Activated effector memory CD4-positive, alpha-beta T cell treated with anti-CD3 and anti-CD28 coated beads, Interleukin-2, amount 50 U/mL, for 16 hours (primary cell): ENCODE data around the gene RAPGEF6.
"Not testable (repeated sequence)": the region's sequence is repeated elsewhere in the genome, so short reads cannot be mapped to it uniquely, and the experiment has no call there.

Experiments
- DNase-seq: peaks from one replicate; pipeline ENCODE4 v3.0.0-alpha.2; 2020

Gene RAPGEF6

GRCh38 chr5:131607903-131608540, 27.0 kb downstream of the RAPGEF6 start:
- no peak for DNase-seq

GRCh38 chr5:131607418-131607817, 27.6 kb downstream of the RAPGEF6 start:
- DNase-seq = no peak

DNA sequence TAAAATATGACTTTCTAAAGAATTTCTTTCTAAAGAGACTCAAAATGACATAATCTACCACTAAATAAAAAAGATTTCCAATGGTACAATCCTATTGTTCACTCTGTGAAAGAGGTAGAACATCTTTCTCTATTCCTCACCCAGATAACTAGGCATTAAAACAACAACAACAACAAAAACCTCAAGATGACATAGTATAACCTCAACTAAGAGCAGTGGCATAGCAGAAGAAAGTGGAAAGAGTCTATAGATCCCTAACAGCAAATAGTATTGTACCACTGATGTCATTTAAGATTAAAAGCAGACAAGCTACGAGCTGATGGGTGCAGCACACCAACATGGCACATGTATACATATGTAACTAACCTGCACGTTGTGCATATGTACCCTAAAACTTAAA, 29.9 kb downstream of the RAPGEF6 start:
- DNase-seq = no peak

GRCh38 chr5:131595088-131596033, 39.7 kb downstream of the RAPGEF6 start:
- peak; percentile 64 for DNase-seq

- DNase-seq = no peak
Observed at GRCh38 chr5:131593921-131594320, 41.1 kb downstream of the RAPGEF6 start.

- DNase-seq = not testable (repeated sequence)
Observed at GRCh38 chr5:131593436-131593835, 41.6 kb downstream of the RAPGEF6 start.

- DNase-seq = no peak
Observed at GRCh38 chr5:131589510-131590348, 45.3 kb downstream of the RAPGEF6 start.

DNA sequence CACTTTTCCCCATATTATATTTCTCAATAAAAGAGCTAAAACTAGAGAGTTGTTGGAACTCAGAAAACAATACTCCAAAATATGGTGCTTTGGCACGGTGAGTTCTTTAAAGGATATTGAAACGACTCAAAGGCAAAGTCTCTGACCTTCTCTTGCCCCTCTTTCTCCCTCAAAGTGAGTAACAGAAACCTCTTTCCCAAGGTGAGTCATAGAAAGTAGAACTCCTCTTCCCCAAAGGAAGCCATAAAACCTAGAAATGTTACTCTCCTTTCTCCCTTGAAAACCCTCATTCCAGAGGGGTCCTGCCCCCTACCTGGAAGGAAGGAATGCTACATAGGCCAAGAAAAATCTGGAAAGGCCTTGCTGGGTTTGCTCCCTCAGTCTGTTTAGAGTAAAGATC, 47.5 kb downstream of the RAPGEF6 start:
- DNase-seq = no peak

DNA sequence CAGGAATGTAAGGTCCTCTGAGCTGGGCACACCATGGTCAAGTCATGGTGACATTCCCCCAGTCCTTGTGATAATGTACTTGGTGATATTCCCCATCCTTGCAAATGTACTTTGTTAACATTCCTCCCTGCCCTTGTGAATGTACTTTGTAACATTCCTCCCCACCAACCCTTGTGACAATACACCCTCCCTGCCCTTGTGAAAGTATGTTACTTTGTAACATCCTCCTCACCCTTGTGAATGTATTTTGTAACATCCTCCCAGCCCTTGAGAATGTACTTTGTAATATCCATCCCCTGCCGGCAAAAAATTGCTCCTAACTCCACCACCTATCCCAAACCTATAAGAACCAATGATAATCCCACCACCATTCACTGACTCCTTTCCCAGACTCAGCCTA, 53.3 kb downstream of the RAPGEF6 start:
- no peak for DNase-seq

GRCh38 chr5:131579917-131580671, 54.9 kb downstream of the RAPGEF6 start:
- no peak for DNase-seq

GRCh38 chr5:131575660-131576227, 59.3 kb downstream of the RAPGEF6 start:
- DNase-seq = no peak

GRCh38 chr5:131571669-131572168, 63.3 kb downstream of the RAPGEF6 start:
- no peak for DNase-seq

DNA sequence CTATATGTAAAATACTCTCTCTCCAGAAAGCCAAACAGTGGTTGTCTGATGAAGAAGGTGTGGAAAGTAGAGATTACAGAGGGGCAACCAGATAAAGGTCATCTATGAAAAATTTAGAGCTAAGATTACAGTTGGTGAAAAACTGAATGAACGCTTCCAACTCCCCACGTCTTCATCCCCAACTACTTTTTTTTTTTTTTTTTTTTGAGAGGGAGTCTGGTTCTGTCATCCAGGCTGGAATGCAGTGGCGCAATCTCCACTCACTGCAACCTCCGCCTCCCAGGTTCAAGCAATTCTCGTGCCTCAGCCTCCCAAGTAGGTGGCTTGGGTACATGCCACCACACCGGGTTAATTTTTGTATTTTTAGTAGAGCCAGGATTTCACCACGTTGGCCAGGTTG, 64.3 kb downstream of the RAPGEF6 start:
- DNase-seq = no peak

GRCh38 chr5:131564229-131564652, 70.8 kb downstream of the RAPGEF6 start:
- DNase-seq = no peak

- no peak for DNase-seq
Observed at GRCh38 chr5:131563434-131564228, 71.4 kb downstream of the RAPGEF6 start.

GRCh38 chr5:131550606-131551005, 84.4 kb downstream of the RAPGEF6 start:
- no peak for DNase-seq

GRCh38 chr5:131548176-131548575, 86.9 kb downstream of the RAPGEF6 start:
- DNase-seq = no peak

DNA sequence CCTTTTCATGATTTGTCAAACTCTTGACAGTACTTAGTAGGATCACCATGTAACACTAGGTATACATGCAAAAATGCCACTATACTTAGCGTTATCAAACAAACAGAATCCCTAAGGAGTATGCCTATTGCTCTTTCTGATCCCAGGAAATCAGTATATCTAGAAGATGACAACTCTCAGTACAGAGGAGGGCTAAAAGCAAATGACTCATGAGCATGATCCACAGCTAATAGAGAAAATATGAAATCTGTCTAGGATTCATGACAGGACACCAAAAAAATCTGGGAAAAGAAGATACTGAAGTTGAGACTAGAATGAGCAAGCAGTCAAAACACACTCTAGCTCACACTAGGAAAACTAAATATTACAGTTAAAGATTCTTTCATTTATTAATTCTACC, 89.2 kb downstream of the RAPGEF6 start:
- DNase-seq = no peak

- DNase-seq = no peak
Observed at GRCh38 chr5:131542723-131543122, 92.3 kb downstream of the RAPGEF6 start.

DNA sequence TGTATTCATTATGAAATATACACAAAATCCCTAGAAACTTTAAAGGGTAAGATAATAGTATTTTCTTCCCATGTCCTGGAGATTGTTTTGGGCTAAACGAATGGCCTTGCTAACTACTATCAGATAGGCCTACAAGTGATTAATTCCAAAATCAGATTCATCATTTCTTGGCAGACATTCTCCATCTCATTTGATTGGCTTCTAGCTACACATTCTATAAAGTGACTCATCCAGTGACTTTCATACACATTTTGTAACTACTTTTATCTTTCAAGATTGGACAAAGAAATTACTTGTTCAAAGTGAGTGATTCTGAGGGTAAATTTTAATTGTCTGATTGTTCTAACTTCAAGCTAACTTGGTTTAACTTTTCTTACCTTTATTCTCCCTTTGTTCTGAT, 93.3 kb downstream of the RAPGEF6 start:
- no peak for DNase-seq

GRCh38 chr5:131541071-131541470, 94.0 kb downstream of the RAPGEF6 start:
- DNase-seq = no peak
